Stimulated activated CD4-positive, alpha-beta T cell treated with anti-CD3 and anti-CD28 coated beads, Interleukin-12 subunit alpha, Interleukin-12 subunit beta, amount 100 ng/mL, for 4 hours (primary cell): ENCODE results near the gene SYNGR4.

Experiments used
- DNase-seq: peaks from one replicate; pipeline ENCODE4 v3.0.0-alpha.2; 2020

Gene SYNGR4

DNA sequence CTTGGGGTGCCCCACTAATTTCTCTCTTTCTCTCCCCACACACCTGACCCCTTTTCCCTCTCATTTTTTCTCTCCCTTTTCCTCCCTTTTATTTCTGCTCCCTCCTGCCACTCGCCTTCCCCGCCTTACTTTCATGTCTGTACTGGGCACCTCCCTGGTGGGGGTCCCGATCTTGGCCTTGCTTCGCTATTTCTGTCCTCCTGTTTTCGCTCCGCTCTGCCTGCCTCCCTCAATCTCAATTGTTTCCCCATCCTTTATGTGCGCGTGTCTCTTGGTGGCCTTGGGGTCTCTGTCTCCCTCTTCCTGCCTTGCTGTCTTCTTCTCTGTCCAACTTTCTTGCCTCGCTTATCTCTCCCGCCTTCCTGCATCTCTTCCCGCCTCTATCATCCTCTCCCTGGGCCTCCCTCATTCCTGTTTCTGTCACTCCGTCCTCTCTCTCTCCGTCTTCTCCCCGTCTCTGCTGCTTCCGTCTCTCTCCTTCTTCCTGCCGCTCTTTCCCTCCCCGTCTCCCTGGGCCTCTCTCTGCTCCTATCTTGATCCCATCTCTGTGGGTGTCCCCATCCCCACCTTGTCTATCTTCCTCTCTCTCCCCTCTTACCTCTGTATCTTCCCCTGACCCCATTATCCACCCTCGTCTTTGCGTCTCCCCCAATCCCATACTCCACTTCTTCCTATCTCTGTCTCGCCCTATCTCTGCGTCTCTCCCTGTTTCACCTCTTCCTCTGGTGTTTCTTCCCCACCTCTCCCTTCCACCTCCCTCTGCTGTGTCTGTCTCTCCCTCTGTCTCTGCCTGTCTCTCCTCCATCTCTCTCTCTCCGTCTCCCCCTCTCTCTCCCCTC lies 33.3 kb downstream of the SYNGR4 start:
- DNase-seq: no peak

DNA sequence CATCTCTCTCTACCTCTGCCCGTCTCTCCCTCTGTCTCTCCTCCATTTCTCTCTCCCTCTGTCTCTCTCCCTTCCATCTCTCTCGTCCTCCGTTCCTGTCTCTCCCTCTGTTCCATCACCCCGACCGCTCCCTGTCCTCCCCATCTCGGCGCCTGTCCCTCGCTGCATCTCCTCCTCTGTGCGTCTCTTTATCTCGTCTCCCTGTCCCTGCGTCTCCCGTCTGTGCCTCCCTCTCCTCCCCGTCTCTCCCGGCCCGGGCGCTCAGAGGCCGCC lies 33.9 kb downstream of the SYNGR4 start:
- DNase-seq: no peak

DNA sequence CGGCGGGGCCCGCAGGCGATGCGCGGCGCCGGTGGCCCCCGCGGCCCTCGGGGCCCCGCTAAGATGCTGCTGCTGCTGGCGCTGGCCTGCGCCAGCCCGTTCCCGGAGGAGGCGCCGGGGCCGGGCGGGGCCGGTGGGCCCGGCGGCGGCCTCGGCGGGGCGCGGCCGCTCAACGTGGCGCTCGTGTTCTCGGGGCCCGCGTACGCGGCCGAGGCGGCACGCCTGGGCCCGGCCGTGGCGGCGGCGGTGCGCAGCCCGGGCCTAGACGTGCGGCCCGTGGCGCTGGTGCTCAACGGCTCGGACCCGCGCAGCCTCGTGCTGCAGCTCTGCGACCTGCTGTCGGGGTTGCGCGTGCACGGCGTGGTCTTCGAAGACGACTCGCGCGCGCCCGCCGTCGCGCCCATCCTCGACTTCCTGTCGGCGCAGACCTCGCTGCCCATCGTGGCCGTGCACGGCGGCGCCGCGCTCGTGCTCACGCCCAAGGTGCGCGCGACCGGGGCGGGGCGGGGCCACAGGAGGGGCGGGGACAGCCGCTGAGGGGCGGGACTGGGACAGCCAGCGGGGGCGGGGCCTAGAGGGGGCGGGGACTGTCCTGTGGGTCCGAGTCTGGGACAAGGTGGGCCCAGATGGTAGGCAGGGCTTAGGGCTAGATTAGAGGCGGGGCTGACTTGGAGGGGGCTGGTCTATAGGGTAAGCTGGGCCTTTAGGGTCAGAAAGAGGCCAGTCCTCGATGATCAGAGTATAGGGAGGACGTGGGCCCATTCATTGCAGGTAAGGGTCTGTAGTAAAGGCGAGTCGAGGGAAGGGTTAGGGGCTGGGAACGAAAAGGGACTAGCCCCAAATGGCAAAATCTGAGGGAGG lies 34.4 kb downstream of the SYNGR4 start:
- peak; percentile 83 for DNase-seq

DNA sequence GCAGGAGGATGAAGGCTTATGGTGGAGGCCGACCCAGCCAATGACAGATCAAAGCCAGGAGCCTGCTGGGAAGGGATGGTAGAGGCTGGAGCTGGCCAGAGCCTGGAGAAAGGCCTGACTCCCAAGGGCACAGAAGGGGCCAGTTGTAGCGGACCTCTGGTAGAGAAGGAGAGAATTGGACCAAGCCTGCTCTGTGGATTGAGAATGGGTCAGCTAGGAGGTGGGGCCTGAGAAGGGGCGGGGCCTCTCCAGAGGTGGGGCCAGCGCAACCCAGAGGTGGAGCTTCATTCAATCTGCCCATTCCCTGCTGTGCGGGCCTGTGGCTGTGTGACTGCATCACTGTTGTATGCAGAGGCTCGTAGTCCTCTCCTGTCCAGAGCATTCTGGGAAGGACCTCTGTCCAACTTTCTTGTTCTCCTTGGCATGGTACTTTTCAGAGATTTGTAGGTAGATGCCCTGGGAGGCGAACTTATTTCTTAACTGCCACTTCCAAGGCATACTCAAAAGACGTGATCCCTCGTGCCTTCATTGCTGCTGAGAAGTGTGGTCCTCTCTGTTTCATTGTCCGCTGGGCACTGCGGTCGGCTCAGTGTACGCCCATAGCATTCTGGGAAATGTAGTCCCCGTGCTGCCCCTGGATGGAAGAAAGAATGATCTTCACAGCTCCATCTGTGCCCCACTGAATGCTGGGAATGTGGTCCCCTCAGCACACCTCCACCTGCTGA lies 36.0 kb downstream of the SYNGR4 start:
- no peak for DNase-seq

DNA sequence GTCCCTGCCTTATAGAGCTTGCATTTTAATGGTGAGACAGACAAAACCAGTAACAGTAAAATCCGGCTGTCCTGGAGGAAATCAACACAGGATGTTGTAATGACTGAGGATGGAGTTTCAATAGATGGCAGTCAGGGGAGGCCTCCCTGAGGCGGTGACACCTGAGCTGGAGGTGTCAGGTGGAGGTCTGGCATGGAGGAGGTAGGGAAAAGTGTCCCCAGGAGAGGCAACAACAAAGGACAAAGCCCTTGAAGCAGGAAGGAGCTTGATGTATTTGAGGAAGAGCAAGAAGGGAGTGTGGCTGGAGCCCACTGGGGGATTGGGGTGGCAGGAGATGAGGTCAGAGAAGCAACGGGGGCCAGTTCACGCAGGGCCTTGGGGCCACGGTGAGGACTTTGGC lies 37.1 kb downstream of the SYNGR4 start:
- no peak for DNase-seq

DNA sequence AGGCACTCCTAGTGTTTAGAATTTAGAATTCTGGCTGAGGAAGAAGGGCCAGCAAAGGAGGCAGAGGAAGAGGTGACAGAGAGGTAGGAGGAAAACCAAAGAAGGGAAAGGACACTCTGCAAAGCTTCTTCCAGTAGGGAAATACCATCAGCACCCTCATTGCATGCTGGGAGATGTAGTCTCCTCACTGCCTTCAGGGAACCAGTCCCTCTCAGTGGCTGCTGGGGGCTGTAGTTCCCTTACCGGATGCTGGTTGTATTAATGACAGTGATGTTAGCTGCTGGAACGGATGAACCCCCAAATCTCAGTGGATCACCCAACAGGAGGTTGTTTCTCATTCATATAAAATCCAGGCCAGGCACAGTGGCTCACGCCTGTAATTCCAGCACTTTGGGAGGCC lies 39.4 kb downstream of the SYNGR4 start:
- DNase-seq: no peak

DNA sequence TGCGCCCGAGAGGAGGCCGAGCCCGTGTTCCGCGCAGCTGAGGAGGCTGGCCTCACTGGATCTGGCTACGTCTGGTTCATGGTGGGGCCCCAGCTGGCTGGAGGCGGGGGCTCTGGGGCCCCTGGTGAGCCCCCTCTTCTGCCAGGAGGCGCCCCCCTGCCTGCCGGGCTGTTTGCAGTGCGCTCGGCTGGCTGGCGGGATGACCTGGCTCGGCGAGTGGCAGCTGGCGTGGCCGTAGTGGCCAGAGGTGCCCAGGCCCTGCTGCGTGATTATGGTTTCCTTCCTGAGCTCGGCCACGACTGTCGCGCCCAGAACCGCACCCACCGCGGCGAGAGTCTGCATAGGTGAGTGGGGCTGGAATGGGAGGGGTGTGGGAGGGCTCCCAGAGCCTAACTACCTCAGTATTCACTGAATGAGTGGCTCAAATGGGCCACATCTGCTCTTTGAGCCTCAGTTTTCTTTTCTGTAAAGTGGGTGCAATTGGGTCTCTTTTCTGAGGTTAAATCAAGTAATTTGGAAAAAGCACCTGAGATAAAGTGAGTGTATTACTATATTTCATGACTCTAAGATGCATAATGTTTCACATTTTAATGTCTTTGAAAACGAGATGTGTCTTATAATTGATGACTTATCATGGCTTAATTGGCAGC lies 41.0 kb downstream of the SYNGR4 start:
- no peak for DNase-seq

DNA sequence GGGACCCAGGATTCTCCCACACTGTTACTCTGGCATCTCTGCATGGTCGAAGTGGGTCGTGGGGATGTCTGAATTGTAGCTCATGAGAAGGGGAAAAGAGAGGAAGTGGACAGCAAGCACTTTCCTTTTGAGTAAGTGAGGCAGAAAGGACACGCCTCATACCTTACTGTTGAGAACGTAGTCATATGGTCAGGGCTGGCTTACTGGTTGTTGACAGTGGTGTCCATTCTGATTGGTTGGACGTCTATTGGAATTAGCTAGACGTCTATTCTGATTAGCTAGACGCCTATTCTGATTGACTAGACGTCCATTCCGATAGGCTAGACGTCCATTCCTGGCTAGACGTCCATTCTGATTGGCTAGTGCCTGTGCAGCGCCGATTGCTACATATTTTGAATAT lies 41.7 kb downstream of the SYNGR4 start:
- DNase-seq: no peak

DNA sequence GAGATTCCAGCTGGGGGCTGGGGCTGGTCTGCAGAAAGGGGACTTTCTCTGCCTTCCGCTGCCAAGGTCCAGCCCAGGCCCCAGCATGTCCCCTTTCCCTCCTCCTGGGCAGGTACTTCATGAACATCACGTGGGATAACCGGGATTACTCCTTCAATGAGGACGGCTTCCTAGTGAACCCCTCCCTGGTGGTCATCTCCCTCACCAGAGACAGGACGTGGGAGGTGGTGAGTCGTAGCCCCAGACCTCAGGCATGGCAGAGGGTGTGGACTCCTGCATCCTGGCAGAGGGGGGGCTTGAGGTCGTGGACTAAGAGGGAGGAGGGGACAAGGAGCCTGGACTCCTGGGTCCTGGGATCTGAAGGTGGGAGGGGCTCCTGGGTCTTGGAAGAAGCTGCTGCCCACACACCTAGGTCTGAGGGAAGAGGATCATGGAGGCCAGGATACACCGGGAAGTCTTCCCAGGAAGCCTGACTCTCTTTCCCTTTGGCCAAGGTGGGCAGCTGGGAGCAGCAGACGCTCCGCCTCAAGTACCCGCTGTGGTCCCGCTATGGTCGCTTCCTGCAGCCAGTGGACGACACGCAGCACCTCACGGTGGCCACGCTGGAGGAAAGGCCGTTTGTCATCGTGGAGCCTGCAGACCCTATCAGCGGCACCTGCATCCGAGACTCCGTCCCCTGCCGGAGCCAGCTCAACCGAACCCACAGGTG lies 49.9 kb downstream of the SYNGR4 start:
- DNase-seq: no peak

DNA sequence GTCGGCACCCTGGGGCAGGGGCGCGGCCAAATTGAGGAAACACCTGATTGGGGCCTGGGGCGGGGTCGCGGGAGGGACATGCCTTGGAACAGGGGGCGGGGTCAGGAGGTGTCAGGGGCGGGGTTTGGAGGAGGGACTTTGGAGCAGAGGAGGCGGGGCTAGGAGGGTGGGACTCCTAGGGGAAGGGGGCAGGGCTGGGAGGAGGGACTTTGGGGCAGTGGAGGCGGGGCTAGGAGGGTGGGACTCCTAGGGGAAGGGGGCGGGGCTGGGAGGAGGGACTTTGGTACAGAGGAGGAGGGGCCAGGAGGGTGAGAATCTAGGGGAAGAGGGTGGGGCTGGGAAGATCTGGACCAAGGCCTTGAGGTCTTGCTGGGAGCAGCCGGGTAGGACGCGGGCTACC lies 51.2 kb downstream of the SYNGR4 start:
- peak; percentile 58 for DNase-seq

DNA sequence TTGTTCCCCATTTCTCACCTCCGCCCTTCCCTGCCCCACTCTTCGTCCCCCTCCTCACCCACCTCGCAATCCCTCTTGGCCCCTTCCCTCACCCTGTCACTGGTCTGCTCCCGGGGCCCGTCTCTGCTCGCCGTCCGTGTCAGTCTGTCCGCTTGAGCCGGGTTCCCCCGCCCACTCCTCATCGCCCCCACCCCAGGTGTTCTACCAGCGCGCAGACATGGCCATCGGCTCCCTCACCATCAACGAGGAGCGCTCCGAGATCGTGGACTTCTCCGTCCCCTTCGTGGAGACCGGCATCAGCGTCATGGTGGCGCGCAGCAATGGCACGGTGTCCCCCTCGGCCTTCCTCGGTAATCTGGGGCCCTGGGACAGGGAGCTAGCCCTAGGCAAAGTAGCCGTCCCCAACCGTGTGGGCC lies 51.6 kb downstream of the SYNGR4 start:
- DNase-seq: no peak

DNA sequence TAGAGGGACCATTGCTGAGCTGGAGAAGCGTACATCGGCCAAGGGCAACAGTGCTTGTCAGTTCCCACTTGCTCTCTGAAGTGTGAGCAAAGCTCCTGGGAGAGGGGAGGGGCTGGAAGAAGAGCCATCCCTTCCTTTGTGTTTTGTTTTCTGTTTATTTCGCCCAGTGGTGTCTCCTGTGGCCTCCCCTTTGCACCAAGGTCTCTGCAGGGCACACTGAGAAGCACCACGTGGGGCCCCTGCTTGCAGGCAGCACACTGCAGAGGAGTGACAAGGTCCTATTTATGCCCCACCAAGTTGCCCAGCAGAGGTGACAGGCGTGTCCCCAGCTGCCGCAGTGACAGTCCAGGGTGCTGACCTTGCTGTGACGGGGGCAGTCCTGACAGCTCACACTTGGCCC lies 53.3 kb downstream of the SYNGR4 start:
- DNase-seq: no peak

DNA sequence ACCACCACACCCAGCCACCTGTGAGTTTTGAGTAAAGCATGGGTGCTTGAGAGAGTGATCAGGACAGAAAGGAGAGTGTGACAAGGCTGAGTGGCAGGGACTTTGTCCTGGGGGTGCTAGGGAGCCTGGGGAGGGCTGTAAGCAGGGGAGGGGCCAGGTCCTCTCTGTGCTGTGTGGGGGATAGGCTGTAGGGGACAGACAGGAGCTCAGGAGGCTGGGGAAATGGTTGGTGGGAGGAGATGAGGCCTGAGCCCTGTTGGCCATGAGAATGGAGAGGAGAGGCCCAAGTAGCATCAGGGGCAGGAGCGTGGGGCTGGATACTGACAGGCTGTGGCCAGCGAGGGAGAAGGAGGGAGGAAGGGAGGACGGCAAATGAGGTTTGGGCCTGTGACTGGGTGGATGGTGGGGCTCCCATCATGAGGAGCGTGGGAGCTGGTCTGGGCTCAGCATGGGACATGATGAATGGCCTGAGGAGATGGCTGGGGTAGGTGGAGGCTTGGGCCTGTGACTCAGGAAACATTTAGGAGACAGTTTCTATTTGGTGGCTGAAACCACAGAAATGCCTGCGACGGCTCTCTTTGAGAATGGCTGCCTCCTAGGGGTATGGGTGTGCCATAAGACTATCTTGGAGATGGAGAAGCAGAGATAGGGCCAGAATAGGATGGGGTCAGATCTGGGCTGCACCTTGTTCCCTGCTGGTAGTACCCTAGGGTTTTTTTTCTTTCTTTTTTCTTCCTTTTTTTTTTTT lies 54.3 kb downstream of the SYNGR4 start:
- no peak for DNase-seq

DNA sequence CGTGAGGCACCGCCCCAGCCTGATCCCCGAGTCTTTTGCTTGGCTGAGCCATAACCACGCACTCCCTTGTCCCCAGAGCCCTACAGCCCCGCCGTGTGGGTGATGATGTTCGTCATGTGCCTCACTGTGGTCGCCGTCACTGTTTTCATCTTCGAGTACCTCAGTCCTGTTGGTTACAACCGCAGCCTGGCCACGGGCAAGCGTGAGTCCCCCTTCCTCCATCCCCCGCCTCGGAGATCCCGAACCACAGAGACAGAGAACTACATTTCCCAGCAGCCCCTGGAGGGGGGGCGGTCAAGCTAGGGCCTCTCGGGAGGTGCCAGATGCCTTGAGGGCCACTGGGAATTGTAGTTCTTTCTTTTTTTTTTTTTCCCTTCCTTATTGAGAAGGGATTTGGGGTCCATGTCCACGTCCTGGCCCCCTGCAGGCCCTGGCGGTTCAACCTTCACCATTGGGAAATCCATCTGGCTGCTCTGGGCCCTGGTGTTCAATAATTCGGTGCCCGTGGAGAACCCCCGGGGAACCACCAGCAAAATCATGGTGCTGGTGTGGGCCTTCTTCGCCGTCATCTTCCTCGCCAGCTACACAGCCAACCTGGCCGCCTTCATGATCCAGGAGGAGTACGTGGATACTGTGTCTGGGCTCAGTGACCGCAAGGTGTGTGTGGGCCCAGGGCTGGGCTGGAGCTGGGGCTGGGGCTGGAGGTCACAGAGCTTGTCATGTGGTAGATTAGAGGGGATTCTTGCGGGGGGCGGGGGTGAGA lies 55.2 kb downstream of the SYNGR4 start:
- peak; percentile 56 for DNase-seq

DNA sequence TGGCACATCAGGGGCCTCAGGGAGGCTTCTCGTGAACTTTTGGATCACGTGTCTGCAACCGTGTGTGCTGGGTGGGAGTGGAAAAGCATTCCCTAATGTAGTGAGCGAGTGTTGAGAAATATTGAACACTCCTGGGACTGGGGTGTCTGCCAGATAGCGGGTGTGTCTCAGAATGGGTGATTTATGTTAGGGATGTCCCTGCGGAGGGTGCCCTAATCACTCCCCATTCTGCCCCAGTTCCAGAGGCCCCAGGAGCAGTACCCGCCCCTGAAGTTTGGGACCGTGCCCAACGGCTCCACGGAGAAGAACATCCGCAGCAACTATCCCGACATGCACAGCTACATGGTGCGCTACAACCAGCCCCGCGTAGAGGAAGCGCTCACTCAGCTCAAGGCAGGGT lies 57.4 kb downstream of the SYNGR4 start:
- no peak for DNase-seq

DNA sequence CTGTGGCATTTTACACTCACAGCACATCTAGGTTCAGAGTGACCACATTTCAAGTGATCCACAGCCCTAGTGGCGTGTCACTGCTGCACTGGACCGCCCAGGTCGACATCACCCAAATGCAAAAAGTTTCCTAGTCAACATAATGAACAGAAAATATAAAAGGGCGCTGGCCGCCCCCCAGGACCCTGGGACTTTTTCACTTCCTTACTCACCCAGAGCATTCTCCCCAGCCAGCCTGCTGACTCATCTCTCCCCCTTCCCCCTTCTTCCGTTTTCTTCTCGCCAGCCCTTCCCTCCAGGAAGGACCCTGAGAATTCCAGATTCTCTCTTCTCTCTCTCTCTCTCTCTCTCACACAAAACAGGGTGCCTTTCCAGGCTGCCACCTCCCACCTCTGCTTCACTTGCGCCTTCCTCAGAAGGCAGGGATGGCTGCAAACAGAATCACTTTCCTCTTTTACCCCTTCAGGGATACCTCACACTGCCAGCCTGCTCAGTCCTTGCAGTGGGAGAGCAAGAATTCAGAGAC lies 60.6 kb downstream of the SYNGR4 start:
- DNase-seq: no peak
